Choroid plexus epithelial cell (primary cell): Measurements from ENCODE around the gene LHFPL5.

Experiments
- DNase-seq: peaks from one replicate; pipeline ENCODE4 v3.0.0-alpha.2; 2010; ENCODE audit warnings: low read depth
- H3K4me3 ChIP-seq: 2 replicates; pipeline ENCODE4 v1.5.1; 2011; ENCODE audit warnings: low read depth, mild to moderate bottlenecking, control low read depth, low read length, moderate library complexity
- CTCF ChIP-seq: conservative IDR thresholded peaks from 2 replicates; pipeline ENCODE4 v1.5.1; 2011; ENCODE audit warnings: low read depth, mild to moderate bottlenecking, control low read depth, inconsistent platforms, low read length, moderate library complexity

The LHFPL5 gene

GRCh38 chr6:35781290-35781689 lies 23.9 kb upstream of the LHFPL5 start:
- no peak overlapping the region for H3K4me3 ChIP-seq
- TF ChIP-seq CTCF = no peak
- DNase-seq = no peak

- H3K4me3 ChIP-seq = no peak overlapping the region
- DNase-seq = no peak
- TF ChIP-seq CTCF = no peak
Measured at GRCh38 chr6:35782424-35782823, 22.7 kb upstream of the LHFPL5 start.

DNA sequence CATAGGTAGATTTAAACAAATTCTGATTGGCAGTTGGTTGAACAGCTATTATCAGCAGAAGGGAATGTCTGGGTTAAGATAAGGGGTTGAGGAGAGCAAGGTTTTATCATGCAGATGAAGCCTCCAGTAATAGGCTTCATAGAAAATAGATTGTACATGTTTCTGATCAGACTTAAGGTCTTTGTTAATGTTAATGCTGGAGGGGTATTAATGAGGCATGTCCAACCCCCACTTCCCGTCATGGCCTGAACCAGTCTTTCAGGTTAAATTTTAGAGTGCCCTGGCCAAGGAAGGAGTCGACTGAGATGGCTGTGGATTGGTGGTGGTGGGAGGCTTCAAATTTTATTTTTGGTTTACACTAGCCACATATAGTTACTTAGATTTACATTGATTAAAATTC lies 21.0 kb upstream of the LHFPL5 start:
- no peak for DNase-seq
- no peak overlapping the region for H3K4me3 ChIP-seq
- no peak for TF ChIP-seq CTCF

DNA sequence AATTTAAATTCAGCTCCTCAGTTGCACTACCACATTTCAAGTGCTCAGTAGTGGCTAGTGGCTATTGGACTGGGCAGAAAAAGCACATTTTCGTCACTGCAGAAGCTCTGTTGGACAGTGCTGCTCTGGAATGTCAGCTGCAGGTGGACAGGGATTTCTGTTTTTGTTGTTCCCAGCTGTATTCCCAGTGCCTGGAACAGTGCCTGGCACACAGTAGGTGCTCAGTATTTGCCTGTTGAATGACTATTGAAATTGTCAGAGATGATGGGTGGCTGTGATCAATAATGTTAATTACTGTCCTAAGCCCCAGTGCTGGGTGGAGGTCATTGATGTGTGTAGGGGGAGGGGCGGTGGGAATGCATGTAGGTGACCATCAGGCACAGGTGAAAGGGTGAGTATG lies 18.9 kb upstream of the LHFPL5 start:
- no peak for DNase-seq
- TF ChIP-seq CTCF = no peak
- H3K4me3 ChIP-seq = no peak overlapping the region

- TF ChIP-seq CTCF = no peak
- DNase-seq = peak; percentile 19
- peak overlapping the region; percentile 26 for H3K4me3 ChIP-seq
Measured at GRCh38 chr6:35786810-35787209, 18.3 kb upstream of the LHFPL5 start.

GRCh38 chr6:35787266-35788218 lies 17.6 kb upstream of the LHFPL5 start:
- TF ChIP-seq CTCF = no peak
- H3K4me3 ChIP-seq = no peak overlapping the region

More at GRCh38 chr6:35787266-35788218, 17.6 kb upstream of the LHFPL5 start:
- no peak for DNase-seq
